SK-N-SH (cell line): ENCODE results near the gene BBS5. TPM values are rescaled to one million over a fixed set of nuclear protein-coding genes. Genes with fewer than 3 reads are reported as not detected.

Source experiments
- CTCF ChIA-PET: fragments of 300-600, 350-600 bp; formaldehyde crosslinking; extraction: SDS; loops from one replicate; lab custom pipeline; 2021; lab: Yijun Ruan, JAX
- POLR2A ChIA-PET: fragments of 350-600 bp; sonication (Branson Sonifier 250); formaldehyde crosslinking; extraction: SDS; loops from one replicate; lab custom pipeline; 2020; ENCODE audit warnings: antibody characterized with exemption, inconsistent platforms; lab: Yijun Ruan, JAX
- DNase-seq: peaks from one replicate; pipeline ENCODE4 v3.0.0; 2012
- H2AFZ ChIP-seq: fragments of 200-600 bp; sonication (generic); 2 replicates; pipeline ENCODE4 v1.8.1; 2016; ENCODE audit warnings: antibody characterized with exemption, mild to moderate bottlenecking, low read depth
- H3F3A ChIP-seq: fragments of 200-600 bp; sonication (generic); replicated peaks from 2 replicates; pipeline ENCODE3; 2016; ENCODE audit warnings: antibody characterized with exemption, mild to moderate bottlenecking; ENCODE audit not compliant: insufficient read depth
- H3K27ac ChIP-seq, 2 experiments: fragments of 200-500 bp in 1 of 2; fragments of 200-600 bp in 1 of 2; sonication (Bioruptor generic) in 1 of 2; sonication (generic), shearing (Covaris generic) in 1 of 2; 2 replicates each; pipeline versions ENCODE4 v1.5.1 to v1.6.1; 2014 to 2016; ENCODE audit warnings: low read depth in 2 of 2, inconsistent platforms in 1 of 2, low read length in 1 of 2, mild to moderate bottlenecking in 1 of 2, mixed read lengths in 1 of 2
- H3K27me3 ChIP-seq: fragments of 200-600 bp; sonication (generic), shearing (Covaris generic); 2 replicates; pipeline ENCODE4 v1.6.1; 2016; ENCODE audit warnings: mixed run types; ENCODE audit not compliant: insufficient read depth
- H3K36me3 ChIP-seq, 2 experiments: fragments of 200-500 bp in 1 of 2; fragments of 200-600 bp in 1 of 2; sonication (Bioruptor generic) in 1 of 2; sonication (generic) in 1 of 2; replicated peaks in 1 of 2; 2 replicates each; pipeline versions ENCODE3 to v1.5.1; 2014 to 2016; ENCODE audit warnings: low read length in 1 of 2, mild to moderate bottlenecking in 1 of 2; ENCODE audit not compliant: insufficient read depth in 2 of 2, control insufficient read depth in 1 of 2
- H3K4me1 ChIP-seq, 2 experiments: fragments of 200-500 bp in 1 of 2; fragments of 200-600 bp in 1 of 2; sonication (Bioruptor generic) in 1 of 2; sonication (generic), shearing (Covaris generic) in 1 of 2; 2 replicates each; pipeline versions ENCODE4 v1.5.1 to v1.6.1; 2014 to 2016; ENCODE audit warnings: low read depth in 1 of 2, low read length in 1 of 2, mixed run types in 1 of 2; ENCODE audit not compliant: insufficient read depth in 2 of 2, control insufficient read depth in 1 of 2
- H3K4me2 ChIP-seq: fragments of 200-600 bp; sonication (generic), shearing (Covaris generic); 2 replicates; pipeline ENCODE4 v1.6.1; 2017; ENCODE audit warnings: mixed run types
- H3K4me3 ChIP-seq, 2 experiments: fragments of 200-500 bp in 1 of 2; fragments of 200-600 bp in 1 of 2; sonication (Bioruptor generic) in 1 of 2; sonication (generic), shearing (Covaris generic) in 1 of 2; 2 replicates each; pipeline versions ENCODE4 v1.5.1 to v1.8.1; 2014 to 2016; ENCODE audit warnings: low read depth in 2 of 2, inconsistent platforms in 1 of 2, low read length in 1 of 2, mild to moderate bottlenecking in 1 of 2, mixed read lengths in 1 of 2, moderate library complexity in 1 of 2
- H3K79me2 ChIP-seq: fragments of 200-600 bp; sonication (generic); 2 replicates; pipeline ENCODE4 v1.8.1; 2017; ENCODE audit warnings: mild to moderate bottlenecking; ENCODE audit not compliant: insufficient read depth
- H3K9ac ChIP-seq: fragments of 200-600 bp; sonication (generic); 2 replicates; pipeline ENCODE4 v1.6.1; 2017; ENCODE audit warnings: mixed run types
- H3K9me2 ChIP-seq: fragments of 200-600 bp; sonication (generic); 2 replicates; pipeline ENCODE4 v1.6.1; 2017; ENCODE audit warnings: mixed run types
- H3K9me3 ChIP-seq: fragments of 200-600 bp; sonication (generic); 2 replicates; pipeline ENCODE4 v1.6.1; 2017; ENCODE audit warnings: mixed run types, mild to moderate bottlenecking, moderate library complexity
- H4K20me1 ChIP-seq: fragments of 200-600 bp; sonication (generic); 2 replicates; pipeline ENCODE4 v1.6.1; 2017; ENCODE audit warnings: mild to moderate bottlenecking, mixed run types; ENCODE audit not compliant: insufficient read depth
- CHD2 ChIP-seq: fragments of 150-350 bp; IDR thresholded peaks from 2 replicates; pipeline ENCODE4 v1.6.1; 2018; ENCODE audit warnings: low read length; ENCODE audit not compliant: partially characterized antibody
- CTCF ChIP-seq: fragments of 200-600 bp; sonication (generic); IDR thresholded peaks from 2 replicates; pipeline ENCODE4 v1.6.1; 2017; ENCODE audit warnings: antibody characterized with exemption, mild to moderate bottlenecking, moderate library complexity
- FOXJ3 ChIP-seq: sonication (generic); formaldehyde crosslinking; IDR thresholded peaks from 2 replicates; pipeline ENCODE4 v1.5.1; 2020; ENCODE audit warnings: mild to moderate bottlenecking, missing genetic modification reagents
- FOXM1 ChIP-seq: IDR thresholded peaks from 2 replicates; pipeline ENCODE4 v1.4.0; 2012; ENCODE audit warnings: low read depth, mild to moderate bottlenecking
- GABPA ChIP-seq: IDR thresholded peaks from 2 replicates; pipeline ENCODE4 v1.4.0; 2012; ENCODE audit warnings: low read depth, mild to moderate bottlenecking
- GATA2 ChIP-seq: sonication (generic); formaldehyde crosslinking; IDR thresholded peaks from 2 replicates; pipeline ENCODE4 v1.5.0; 2020; ENCODE audit warnings: mild to moderate bottlenecking, missing genetic modification reagents
- JUND ChIP-seq: IDR thresholded peaks from 2 replicates; pipeline ENCODE4 v1.4.0; 2012
- MEF2A ChIP-seq: IDR thresholded peaks from 2 replicates; pipeline ENCODE4 v1.4.0; 2012; ENCODE audit warnings: low read depth, borderline replicate concordance
- MXI1 ChIP-seq: IDR thresholded peaks from 2 replicates; pipeline ENCODE4 v1.6.1; 2012; ENCODE audit warnings: mild to moderate bottlenecking, low read depth, low read length, improper control_type of control experiment
- NRF1 ChIP-seq: IDR thresholded peaks from 2 replicates; pipeline ENCODE4 v1.6.1; 2012; ENCODE audit warnings: low read depth, mild to moderate bottlenecking, low read length
- PBX3 ChIP-seq: IDR thresholded peaks from 2 replicates; pipeline ENCODE4; 2012
- POLR2AphosphoS5 ChIP-seq: IDR thresholded peaks from 2 replicates; pipeline ENCODE4 v1.6.1; 2012; ENCODE audit warnings: low read depth, low read length
- RFX5 ChIP-seq: IDR thresholded peaks from 2 replicates; pipeline ENCODE4 v1.6.1; 2012; ENCODE audit warnings: mild to moderate bottlenecking, improper control_type of control experiment, low read length
- RXRA ChIP-seq: IDR thresholded peaks from 2 replicates; pipeline ENCODE4 v1.4.0; 2012; ENCODE audit warnings: low read depth, mild to moderate bottlenecking, borderline replicate concordance
- SIN3A ChIP-seq: IDR thresholded peaks from 2 replicates; pipeline ENCODE4 v1.6.1; 2012; ENCODE audit warnings: low read depth, mild to moderate bottlenecking, low read length, moderate library complexity, borderline replicate concordance
- TCF12 ChIP-seq: IDR thresholded peaks from 2 replicates; pipeline ENCODE4 v1.4.0; 2012
- TEAD4 ChIP-seq: IDR thresholded peaks from 2 replicates; pipeline ENCODE4 v1.4.0; 2012; ENCODE audit warnings: mild to moderate bottlenecking, borderline replicate concordance; ENCODE audit not compliant: insufficient read depth
- YY1 ChIP-seq: IDR thresholded peaks from 2 replicates; pipeline ENCODE4 v1.4.0; 2012; ENCODE audit warnings: low read depth, mild to moderate bottlenecking
- WGBS: methylation state at CpG from one replicate; pipeline ENCODE4 v1.1.6; 2017; ENCODE audit warnings: low lambda C conversion rate; 5-methylcytosine and 5-hydroxymethylcytosine counted together
- polyA plus RNA-seq, 3 experiments: library from polyadenylated mRNA; depleted of rRNA; stranded (reverse); fragments of >200 nt; gene quantifications; 2 replicates each; pipeline ENCODE4 v1.2.3, GENCODE V29; 2012
- TF ChIP-seq, protein P1 (sequence below): IDR thresholded peaks from 2 replicates; pipeline ENCODE4 v1.4.0; 2012; ENCODE audit warnings: low read depth, borderline replicate concordance
- TF ChIP-seq, protein P2 (sequence below): IDR thresholded peaks from 2 replicates; pipeline ENCODE4 v1.6.1; 2012; ENCODE audit warnings: mild to moderate bottlenecking, low read depth, low read length, moderate library complexity

Gene BBS5
- polyA plus RNA-seq, 1 of the 3 experiments (the other 2 are of a cell fraction), result 3.8 TPM

DNA sequence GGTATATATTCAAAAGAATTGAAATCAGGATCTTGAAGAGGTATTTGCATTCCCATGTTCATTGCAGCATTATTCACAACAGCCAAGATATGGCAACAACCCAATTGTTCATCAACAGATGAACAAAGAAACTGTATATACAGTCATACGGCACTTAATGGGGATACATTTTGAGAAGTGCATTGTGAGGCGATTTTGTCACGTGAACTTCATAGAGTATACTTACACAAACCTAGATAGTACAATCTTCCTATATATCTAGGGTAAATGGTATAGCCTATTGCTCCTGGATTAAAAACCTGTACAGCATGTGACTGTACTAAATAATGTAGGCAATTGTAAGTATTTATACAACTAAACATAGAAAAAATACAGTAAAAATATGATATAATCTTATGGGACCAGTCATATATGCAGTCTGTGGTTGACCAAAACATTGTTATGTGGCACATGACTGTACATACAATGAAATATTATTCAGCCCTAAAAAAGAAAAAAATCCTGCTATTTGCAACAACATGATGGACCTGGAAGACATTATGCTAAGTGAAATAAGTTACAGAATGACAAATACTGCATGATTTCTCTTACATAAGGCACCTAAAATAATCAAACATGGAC is 9.2 kb upstream of the BBS5 start:
- WGBS, result 98% methylated on average over 3 of the region's 3 CpGs
- DNase-seq, result no peak
- TF ChIP-seq YY1, result no peak

GRCh38 chr2:169472249-169472648 is 7.0 kb upstream of the BBS5 start:
- Histone ChIP-seq H3K9me3 (no peaks in the 10 kb centered on the region), H3K4me1 (no peaks in the 10 kb centered on the region), H3K4me3 (no peak overlapping the region), H3K36me3 (no peaks in the 10 kb centered on the region), H3K27me3 (no peaks in the 10 kb centered on the region), H4K20me1 (no peaks in the 10 kb centered on the region), H3F3A (no peaks in the 10 kb centered on the region), H3K27ac (no peak overlapping the region), H3K9ac (no peak overlapping the region), H3K79me2 (no peaks in the 10 kb centered on the region), H2AFZ (no peak overlapping the region), H3K9me2 (no peaks in the 10 kb centered on the region), H3K4me2 (no peak overlapping the region)
- WGBS, result 35% methylated on average over 1 of the region's 1 CpG
- DNase-seq, result no peak
- TF ChIP-seq TEAD4 (no peak), FOXJ3 (CRISPR knock-in tag) (no peak), GATA2 (CRISPR knock-in tag) (no peak), POLR2AphosphoS5 (no peak), PBX3 (no peak), CHD2 (no peak), JUND (no peak), MXI1 (no peak), NRF1 (no peak), MEF2A (no peak), RFX5 (no peak), FOXM1 (no peak), CTCF (no peak), SIN3A (no peak), TCF12 (no peak), RXRA (no peak), GABPA (no peak)
- TF ChIP-seq, protein P1, sequence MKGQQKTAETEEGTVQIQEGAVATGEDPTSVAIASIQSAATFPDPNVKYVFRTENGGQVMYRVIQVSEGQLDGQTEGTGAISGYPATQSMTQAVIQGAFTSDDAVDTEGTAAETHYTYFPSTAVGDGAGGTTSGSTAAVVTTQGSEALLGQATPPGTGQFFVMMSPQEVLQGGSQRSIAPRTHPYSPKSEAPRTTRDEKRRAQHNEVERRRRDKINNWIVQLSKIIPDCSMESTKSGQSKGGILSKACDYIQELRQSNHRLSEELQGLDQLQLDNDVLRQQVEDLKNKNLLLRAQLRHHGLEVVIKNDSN, result no peak
- TF ChIP-seq, protein P2, sequence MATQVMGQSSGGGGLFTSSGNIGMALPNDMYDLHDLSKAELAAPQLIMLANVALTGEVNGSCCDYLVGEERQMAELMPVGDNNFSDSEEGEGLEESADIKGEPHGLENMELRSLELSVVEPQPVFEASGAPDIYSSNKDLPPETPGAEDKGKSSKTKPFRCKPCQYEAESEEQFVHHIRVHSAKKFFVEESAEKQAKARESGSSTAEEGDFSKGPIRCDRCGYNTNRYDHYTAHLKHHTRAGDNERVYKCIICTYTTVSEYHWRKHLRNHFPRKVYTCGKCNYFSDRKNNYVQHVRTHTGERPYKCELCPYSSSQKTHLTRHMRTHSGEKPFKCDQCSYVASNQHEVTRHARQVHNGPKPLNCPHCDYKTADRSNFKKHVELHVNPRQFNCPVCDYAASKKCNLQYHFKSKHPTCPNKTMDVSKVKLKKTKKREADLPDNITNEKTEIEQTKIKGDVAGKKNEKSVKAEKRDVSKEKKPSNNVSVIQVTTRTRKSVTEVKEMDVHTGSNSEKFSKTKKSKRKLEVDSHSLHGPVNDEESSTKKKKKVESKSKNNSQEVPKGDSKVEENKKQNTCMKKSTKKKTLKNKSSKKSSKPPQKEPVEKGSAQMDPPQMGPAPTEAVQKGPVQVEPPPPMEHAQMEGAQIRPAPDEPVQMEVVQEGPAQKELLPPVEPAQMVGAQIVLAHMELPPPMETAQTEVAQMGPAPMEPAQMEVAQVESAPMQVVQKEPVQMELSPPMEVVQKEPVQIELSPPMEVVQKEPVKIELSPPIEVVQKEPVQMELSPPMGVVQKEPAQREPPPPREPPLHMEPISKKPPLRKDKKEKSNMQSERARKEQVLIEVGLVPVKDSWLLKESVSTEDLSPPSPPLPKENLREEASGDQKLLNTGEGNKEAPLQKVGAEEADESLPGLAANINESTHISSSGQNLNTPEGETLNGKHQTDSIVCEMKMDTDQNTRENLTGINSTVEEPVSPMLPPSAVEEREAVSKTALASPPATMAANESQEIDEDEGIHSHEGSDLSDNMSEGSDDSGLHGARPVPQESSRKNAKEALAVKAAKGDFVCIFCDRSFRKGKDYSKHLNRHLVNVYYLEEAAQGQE, result no peak
- POLR2A ChIA-PET, result interaction anchor here (0.6 kb wide), 1 partner anchor 348 kb away, joined by 3 read pairs; no protein-coding TSS in a partner anchor
- CTCF ChIA-PET, result no interaction called here

More for the DNA sequence above, 9.2 kb upstream of the BBS5 start:
- no peaks in the 10 kb centered on the region for H3K9me2 ChIP-seq
- no peak overlapping the region for H2AFZ ChIP-seq
- no peaks in the 10 kb centered on the region for H3K36me3 ChIP-seq
- no peaks in the 10 kb centered on the region for H3K9me3 ChIP-seq
- H3K79me2 ChIP-seq, result no peaks in the 10 kb centered on the region
- no peaks in the 10 kb centered on the region for H3F3A ChIP-seq
- no peaks in the 10 kb centered on the region for H4K20me1 ChIP-seq
- POLR2A ChIA-PET, result no interaction called here
- no peaks in the 10 kb centered on the region for H3K4me1 ChIP-seq
- H3K27me3 ChIP-seq, result no peaks in the 10 kb centered on the region
- H3K27ac ChIP-seq, result no peak overlapping the region
- H3K4me2 ChIP-seq, result no peak overlapping the region
- H3K9ac ChIP-seq, result no peak overlapping the region
- CTCF ChIA-PET, result interaction anchor here (0.8 to 1.0 kb wide), 2 partner anchors 8 to 9 kb away, joined by 3 read pairs; no protein-coding TSS in a partner anchor
- no peak overlapping the region for H3K4me3 ChIP-seq
